Head of caudate nucleus (tissue), 42 donors: Measurements from ENCODE around the gene GUK1.
"Not testable (repeated sequence)": the region's sequence is repeated elsewhere in the genome, so short reads cannot be mapped to it uniquely, and the experiment has no call there.

Experiments used
- DNase-seq, 42 donors: peaks; one replicate each; pipeline versions ENCODE4 v3.0.0 to v3.0.0-alpha.2; 2020 to 2021; ENCODE audit warnings: mixed read lengths in 7 of 42
- intact Hi-C: fragments of 100-400 bp; cut with DNase I; formaldehyde crosslinking; loops from one replicate; pipeline ENCODE4 v1.15.0; 2022

Gene GUK1

DNA sequence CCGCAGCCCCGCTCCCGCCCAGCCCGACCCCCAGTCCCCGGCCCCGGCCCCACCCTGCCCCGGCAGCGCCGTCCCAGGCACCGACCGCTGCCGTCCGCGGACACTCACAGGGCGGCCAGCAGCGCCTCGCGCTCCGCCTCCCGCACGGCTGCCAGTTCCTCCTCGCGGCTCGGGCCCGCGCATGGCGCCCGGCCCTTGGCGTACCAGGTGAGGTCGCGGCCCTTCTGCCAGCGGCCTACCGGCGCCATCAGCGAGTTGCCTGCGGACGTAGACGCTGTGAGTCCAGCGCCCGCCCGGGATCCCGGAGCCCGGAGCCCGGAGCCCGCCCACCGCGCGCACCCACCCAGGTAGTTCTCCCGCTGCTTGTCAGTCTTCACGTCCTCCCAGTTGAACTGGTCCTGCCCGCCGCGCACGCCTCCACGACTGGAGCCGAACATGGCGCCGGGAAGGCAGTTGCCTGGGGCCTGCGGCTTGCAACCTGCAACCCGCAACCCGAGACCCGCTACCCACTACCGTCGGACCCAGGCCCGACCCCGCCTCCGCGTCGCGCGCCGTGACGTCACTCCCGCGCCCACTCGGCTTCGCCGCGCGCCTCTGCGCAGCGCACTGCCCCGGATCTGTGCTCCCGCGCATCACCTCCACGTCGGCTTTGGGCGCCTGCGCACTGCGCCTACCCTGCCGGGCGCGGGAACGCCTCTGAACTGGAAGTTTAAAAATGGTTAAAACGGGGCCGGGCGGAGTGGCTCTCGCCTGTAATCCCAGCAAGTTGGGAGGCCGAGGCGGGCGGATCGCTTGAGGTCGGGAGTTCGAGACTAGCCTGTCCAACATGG, 37.1 kb upstream of the GUK1 start, which contains the start of gene C1orf35:
Gene C1orf35 (minus strand): TSS at position 535 of the 830 bp plus-strand sequence. CDS start 98 bp downstream, at position 437.
- intact Hi-C loops: loop anchor here (2.0 kb wide), 1 partner anchor 18 kb away; no protein-coding TSS in a partner anchor

DNA sequence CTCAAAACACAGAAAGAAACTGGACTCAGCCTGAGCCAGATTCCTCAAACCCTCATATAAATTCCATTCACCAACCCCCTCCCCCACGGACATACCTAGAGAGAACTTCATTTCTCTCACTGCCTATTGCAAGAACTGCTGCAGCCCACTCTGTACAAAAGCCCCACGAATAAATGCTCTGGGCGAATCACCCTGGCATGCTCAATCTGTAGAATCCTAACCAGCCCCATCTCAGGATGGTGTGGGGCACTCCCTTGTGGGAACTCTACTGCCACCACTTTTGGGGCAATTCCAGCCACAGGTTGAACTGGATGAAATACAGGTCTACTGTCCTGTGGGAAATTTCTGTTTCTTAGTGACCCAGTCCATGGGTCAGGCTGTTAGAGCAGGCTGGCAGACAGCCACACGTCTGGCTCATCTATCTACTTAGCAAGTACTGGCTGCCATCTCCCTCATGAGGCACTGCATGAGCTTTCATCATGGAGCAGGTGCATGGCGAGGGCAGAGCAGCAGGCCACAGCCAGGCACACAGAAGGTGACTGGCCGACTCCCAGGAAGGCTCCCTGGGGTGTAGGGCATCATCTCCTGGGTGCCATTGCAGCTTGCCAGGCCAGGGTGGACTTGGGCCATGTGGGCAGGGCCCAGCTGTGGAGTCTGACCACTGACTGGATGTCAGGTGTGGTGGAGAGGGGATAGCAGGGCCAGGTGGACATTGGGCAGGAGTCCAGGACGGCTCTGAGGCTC, 35.4 kb upstream of the GUK1 start:
- DNase-seq: peak in 1 of 42 donors; percentile 10

More for the DNA sequence above, 37.1 kb upstream of the GUK1 start, which contains the start of gene C1orf35:
- peak; percentile 77 to 96 (median 90) for DNase-seq

DNA sequence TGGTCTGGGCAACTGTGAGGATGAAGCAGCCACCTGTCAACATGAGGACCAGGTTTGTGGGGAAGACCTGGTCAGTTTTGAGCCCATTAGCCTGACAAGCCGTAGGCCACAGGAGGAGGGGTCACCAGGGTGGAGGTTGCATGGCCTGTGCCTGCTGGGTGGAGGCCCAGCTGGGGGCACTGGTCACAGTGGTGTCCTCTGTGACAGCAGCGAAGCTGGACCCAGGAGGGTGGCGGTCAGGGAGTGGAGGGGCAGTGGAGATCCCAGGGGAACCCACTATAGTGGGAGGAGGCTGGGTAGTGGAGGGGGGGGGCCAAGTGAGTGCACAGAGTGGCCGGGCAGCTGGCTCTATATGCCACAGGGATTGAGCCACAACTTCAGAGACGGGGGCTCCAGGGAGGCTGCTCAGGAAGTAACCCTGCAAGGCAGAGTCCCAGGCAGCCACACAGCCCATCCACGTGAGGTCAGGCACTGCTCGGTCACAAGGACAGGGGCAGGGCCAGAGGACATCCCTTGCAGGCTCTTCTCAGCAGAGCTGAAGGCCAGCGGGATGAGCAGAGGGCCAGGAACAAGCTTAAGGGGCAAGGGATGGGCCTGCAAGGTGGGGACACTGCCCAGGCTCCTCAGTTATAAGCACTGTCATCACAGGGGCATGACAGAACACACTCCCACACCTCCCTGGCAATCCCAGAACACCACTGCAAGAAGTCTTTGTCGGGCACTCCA, 34.6 kb upstream of the GUK1 start:
- intact Hi-C loops: no loop called here
- peak in 1 of 42 donors; percentile 3 for DNase-seq

More for the DNA sequence above, 35.4 kb upstream of the GUK1 start:
- intact Hi-C loops: no loop called here

DNA sequence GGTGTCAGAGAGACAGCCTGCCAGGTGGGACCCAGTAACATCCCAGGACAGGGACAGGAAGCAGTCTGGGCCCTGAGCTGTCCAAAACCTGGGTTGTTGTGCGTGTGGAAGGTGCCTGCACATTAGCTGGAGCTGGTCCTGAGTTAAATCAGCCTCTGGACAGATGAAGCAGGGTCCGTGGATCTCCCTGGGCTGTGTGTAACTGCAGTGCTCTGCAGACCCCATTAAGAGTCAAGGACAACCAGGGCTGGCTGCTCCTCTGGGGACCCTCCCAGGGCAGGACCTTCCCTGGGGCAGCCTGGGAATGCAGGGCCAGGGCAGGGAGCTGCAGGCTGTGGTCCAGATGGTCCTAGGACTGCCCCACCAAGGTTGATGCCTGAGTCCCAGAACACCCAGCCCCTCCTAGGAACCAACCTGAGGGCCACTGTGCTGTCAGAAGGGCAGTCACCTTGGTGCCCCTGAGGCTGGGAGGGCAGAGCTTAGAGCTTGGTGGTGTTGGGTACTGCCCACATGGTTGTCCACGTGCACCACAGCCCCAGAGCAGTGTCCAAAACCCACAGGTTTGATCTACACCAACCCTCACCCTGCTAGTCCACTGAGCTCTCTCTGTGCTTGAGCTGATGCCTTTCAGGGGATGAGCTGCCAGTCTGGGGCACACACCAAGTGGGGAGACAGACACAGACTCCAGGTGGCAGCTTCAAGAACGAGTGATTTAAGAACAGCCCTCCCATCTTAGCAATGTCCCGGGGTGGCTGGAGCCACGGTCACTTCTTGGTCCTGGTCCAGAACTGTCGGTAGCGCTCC, 33.9 kb upstream of the GUK1 start:
- intact Hi-C loops: no loop called here
- peak in 1 of 42 donors; percentile 3 for DNase-seq

DNA sequence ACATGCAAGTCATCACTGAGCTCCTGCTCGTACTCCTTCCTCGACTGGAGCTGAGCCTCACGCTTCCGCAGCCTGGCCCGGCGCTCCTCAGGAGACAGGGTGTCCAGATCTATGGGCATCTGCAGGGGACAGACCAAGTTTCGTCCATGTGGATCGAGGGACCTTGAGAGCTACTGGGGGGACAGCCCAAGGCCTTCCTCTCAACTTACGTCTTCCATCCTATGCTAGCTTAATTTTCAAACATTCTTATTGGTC, 33.4 kb upstream of the GUK1 start:
- intact Hi-C loops: no loop called here
- DNase-seq: no peak

DNA sequence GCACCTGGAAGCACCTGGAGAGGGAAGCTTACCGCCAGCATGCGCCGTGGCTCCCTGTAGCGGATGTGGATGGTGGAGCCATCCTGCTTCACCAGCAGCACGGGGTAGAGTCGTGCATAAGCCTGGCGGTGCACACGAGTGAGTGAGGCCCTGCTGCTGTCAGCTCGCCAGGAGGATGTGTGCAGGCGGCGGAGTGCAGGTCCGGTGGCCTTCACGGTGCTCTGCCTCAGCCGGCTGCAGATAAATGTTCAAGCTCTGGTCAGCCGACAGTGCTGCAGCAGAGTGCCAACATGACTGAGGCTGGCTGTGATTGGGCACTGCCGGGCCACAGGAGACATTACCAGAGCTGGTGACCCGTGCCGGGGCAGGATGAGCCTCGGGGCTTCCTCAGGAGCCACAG, 32.4 kb upstream of the GUK1 start:
- peak in 1 of 42 donors; percentile 12 for DNase-seq
- intact Hi-C loops: no loop called here

DNA sequence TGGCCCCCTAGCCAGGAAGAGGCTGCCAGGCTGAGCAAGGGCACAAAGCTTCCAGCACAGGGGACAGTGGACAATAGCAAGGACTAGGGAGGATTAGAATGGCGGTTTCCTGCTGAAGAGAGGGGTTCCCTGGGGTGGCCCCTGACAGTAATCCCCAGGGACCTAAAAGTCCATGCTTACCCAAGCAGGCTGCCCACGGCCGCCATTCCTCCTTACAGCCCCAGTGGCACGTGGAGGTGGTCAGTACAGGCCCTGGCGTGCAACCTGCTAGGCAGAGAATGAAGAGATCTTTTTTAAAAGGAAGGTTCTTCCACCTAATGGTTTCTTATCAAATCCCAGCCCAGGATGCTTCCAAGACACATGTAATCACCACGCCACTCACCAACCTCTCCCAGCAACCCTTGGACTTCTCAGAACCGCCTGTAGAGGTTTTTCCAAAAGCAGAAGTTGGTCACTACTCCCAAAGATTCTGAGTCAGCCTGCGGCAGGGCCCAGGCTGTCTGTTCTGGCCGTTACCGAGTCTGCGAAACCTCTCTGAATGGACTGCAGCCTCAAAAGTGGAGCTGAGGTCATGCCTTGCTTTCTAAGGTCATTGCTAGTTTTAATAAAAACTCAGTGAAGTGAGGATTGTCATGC, 31.9 kb upstream of the GUK1 start:
- peak in 2 of 42 donors; percentile 12 to 14 for DNase-seq
- intact Hi-C loops: no loop called here

DNA sequence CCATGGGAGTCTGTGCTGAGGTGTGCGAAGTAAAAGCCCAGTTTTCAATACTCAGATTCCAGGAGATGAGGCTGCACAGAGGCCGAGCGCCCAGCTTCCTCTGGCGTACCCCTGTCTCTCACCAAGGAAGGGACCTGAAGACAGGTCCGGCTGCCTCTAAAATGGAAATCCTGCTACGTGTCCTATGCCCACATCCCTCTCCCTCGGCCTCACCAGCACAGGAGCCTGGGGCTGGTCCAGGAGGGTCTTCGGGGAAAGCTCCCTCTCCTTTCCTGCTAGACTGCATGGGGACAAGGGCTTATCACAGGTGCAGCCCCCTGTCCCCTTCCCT, 31.4 kb upstream of the GUK1 start:
- peak in 1 of 42 donors; percentile 16 for DNase-seq
- intact Hi-C loops: loop anchor here (1.0 kb wide), 1 partner anchor 58 kb away; no protein-coding TSS in a partner anchor

DNA sequence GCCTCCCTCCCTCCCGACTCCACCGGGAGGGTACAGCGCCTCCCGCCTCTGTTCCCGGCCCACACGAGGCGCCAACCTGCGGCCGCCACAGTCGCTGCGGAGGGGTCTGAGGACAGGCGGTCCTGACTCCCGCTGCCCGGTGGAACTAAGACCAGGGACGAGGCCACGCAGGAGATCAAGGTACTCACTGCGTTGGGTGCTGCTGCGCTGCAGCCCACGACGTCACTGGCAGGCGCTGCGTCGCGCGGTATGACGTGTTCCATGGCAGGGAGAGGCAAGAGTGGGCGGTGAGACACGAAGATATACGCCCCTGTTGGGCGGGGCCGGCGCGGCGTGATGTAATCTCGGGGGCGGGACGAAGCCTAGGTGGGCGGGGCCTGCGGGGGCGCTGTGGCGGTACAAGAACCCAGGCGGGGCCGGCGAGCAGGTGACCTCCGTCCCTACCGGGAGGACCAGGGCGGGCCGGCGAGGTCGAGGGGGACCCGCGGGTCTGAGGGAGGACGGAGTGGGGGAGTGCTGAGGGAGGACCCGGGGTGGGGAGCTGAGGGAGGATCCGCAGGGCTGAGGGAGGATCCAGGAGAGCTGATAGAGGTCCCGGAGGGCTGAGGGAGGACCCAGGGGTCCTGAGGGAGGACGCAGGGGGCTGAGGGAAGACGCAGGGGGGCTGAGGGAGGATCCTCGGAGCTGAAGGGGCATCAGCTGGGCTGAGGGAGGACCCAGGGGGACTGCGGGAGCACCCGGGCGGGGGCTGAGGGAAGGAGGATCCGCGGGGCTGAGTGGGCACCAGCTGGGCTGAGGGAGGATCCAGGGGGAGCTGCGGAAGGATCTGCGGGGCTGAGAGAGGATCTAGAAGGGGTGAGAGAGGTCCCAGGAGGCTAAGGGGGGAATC, 30.8 kb upstream of the GUK1 start, which contains the start of gene MRPL55:
Gene MRPL55 (minus strand): TSS at position 227 of the 889 bp plus-strand sequence. CDS start 1,039 bp downstream, outside the sequence.
- intact Hi-C loops: loop anchor here (1.0 kb wide), 1 partner anchor 57 kb away; no protein-coding TSS in a partner anchor
- peak; percentile 99 to 100 (median 100) for DNase-seq

DNA sequence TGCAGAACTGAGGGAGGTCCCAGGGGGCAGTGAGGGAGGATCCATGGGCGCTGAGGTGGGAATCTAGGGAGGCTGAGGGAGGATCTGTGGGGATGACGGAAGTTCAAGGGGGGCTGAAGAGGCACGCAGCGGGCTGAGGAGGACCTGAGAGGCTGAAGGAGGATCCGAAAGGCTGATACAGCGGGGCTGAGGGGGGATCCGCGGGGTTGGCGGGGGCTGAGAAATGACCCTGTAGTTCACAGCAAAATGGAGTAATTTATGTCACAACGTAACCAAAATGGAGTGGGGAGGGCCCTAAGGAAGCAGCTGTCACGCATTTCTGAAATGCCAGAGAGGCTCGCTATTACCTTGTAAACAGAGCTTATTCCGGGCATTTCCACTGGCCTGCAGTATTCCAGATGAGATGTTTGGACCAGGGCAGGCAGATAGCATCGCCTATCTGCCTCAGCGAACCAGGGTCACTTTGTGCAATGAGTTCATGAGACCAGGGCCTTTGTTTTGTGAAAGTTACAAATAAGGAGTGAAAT, 30.1 kb upstream of the GUK1 start:
- intact Hi-C loops: loop anchor here (1.0 kb wide), 1 partner anchor 56 kb away; no protein-coding TSS in a partner anchor
- DNase-seq: peak in 3 of 42 donors; percentile 4 to 22 (median 22)

DNA sequence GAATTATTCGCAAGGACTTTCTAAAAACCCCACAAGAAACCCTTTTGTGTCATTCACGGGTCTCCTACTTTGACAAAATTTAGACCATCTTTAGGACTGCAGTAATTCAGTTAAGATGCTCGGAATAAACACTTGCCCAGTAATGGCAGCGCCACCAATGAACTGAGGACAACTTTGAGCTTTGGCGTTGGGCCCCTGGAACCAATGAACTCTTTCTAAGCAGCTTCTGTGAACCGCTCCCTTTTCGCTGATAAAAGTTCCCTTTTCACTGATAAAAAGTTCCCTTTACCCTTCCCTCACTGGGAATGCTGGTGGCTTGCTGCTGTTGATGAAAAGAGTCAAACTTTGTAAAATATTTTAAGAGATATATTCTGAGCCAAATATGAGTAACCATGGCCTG, 29.5 kb upstream of the GUK1 start:
- no peak for DNase-seq
- intact Hi-C loops: no loop called here

DNA sequence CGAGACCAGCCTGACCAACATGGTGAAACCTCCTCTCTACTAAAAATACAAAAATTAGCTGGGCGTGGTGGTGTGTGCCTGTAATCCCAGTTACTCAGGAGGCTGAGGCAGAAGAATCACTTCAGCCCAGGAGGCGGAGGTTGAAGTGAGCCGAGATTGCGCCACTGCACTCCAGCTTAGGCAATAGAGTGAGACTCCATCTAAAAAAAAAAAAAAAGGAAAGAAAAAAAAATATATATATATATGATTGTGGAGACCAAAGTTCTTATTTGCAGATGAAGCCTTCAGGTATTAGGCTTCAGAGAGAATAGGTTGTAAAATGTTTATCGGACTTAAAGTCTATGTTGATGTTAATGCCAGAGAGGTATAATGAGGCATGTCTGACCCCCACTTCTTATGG, 28.8 kb upstream of the GUK1 start:
- not testable (repeated sequence) for DNase-seq

DNA sequence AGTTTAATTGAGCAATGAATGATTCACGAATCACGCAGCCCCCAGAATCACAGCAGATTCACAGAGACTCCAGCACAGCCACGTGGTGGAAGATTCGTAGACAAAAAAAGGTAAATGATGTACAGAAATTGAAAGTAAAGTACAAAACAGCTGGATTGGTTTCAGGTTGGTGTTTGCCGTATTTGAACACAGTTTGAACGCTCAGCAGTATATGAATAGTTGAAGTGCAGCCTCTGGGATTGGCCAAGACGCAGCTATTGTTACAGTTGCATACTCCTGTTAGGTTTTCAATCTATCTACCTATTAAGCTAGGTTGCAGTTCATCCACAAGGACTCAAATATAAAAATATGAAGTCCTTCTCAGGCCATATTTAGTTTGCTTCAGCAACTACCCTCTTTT, 27.9 kb upstream of the GUK1 start:
- no peak for DNase-seq
- intact Hi-C loops: no loop called here

More for the DNA sequence above, 28.8 kb upstream of the GUK1 start:
- intact Hi-C loops: not testable (repeated sequence)

DNA sequence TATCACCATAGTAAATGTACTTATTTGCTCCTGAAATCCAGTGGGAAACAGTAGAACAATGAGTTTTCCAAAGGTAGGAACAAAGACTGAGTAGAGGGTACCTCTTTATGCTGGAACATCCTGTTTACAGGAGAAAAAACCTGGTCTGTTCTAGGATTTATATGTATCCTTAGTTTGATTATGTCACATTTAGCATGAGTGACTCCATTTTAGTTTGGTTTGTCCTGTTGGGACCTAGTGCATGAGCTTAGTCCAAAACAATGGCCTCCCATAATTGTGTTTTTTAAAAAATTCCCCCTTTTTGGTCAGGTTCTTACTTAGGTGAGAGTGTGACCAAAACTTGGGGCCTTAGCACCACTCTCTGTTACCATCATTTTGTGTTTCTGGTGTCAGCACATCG, 27.5 kb upstream of the GUK1 start:
- intact Hi-C loops: no loop called here
- DNase-seq: no peak

DNA sequence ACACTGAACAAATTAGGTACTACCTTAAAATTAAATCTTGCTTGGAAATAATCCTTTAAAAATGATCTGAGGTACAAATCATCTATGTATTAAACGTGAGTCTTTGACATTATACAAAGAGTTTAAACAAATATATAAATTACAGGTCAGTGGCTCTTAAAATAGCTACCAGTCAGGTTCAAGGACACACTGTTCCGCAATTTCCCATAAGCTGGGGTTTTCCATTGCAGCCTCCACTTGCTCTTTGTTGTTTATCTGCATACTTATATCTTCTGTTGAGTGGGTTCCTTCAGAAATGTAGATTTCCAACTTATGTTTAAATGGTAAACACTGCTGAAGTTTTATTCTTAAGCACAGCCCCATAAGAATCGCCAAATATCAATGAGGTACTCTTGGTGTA, 25.3 kb upstream of the GUK1 start:
- no peak for DNase-seq
- intact Hi-C loops: no loop called here

DNA sequence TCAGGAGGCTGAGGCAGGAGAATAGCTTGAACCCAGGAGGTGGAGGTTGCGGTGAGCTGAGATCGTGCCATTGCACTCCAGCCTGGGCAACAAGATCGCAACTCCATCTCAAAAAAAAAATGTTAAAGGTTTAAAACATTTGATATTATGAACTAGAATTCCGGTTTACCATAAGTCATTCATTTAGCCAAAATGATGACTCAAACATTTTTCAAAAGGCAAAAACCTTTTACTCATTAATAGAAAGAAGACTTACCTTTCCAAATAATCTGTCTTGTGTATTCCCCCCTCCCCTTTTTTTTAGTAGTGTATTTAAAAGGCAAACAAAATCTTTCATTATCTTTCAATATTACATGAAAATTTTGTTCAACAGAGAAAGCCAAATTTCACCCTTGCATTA, 22.7 kb upstream of the GUK1 start:
- intact Hi-C loops: no loop called here
- no peak for DNase-seq

DNA sequence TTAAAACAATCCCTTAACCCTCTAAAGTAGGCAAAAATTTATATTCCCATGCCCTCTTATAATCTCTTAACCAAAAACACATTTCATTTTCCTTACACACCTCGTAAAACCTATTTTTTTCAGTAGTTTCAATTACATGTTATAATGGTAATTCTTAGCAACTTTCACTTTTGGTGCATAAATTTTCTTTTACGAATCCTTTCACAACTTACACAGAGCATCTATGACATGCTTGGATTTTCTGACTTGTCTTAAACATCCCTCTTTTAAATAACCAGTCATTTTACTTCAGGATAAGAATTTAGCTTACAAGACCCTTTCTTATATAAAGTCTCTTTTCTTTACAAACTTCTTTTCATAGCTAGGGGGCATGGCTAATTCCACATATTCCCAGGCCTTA, 22.0 kb upstream of the GUK1 start:
- intact Hi-C loops: no loop called here
- no peak for DNase-seq
